Spleen (tissue), 7 donors: ENCODE results near the gene MSI1.

Experiments
- CTCF ChIP-seq, 11 experiments: fragments of 200-600 bp in 7 of 11; fragments of 450-650 bp in 4 of 11; sonication (generic) in 4 of 11; IDR thresholded peaks in 8 of 11; conservative IDR thresholded peaks in 3 of 11; 1 replicate in 7 of 11; 2 replicates in 4 of 11; pipeline versions ENCODE4 v1.4.0 to v1.8.0; 2016 to 2021; ENCODE audit warnings: antibody characterized with exemption in 11 of 11, inconsistent platforms in 4 of 11, mild to moderate bottlenecking in 1 of 11
- POLR2AphosphoS5 ChIP-seq, 3 donors: sonication (generic); formaldehyde crosslinking; IDR thresholded peaks; one replicate each; pipeline ENCODE4 v1.5.1; 2017; ENCODE audit warnings: antibody characterized with exemption in 3 of 3
- donor health status: DM: no; HTN: no; CAD: no; lungs with moderate emphysema.
- donor health status: DM: no; HTN: no; CAD: no.
- donor health status: DM: no; HTN: no; CAD: no.

DNA sequence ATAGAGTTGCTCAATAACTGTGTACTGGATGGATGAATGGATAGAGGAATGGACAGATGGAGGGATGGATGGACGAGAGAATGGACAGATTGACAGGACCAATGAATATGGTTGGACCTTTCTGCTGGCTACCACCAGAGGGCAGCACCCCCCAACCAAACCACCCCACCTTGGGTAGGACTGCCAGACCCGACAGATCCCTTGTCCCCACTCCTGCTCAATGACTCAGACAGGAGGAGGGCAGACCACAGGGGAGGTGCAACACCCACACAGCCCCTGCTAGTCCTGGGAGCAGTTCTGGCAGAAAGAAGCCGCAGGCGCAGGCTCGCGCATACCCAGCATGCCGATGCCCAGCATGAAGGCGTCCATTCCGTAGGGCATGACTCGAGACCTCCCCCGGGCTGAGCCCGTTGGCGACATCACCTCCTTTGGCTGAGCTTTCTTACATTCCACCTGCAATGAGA is 12.4 kb downstream of the MSI1 start:
- TF ChIP-seq CTCF (IDR thresholded peaks at IDR 0.05 in 8 of 11, conservative IDR thresholded peaks at IDR 0.05 in 3 of 11) (peak; percentile 45 to 89 (median 82)), POLR2AphosphoS5 (IDR thresholded peaks at IDR 0.05) (no peak)
